22Rv1 (cell line): Measurements from ENCODE around the gene RGL1.

Experiments
- CTCF ChIP-seq: fragments of 450-650 bp; IDR thresholded peaks from 2 replicates; pipeline ENCODE4 v1.5.1; 2017; ENCODE audit warnings: mild to moderate bottlenecking
- ZFX ChIP-seq: fragments of 450-650 bp; IDR thresholded peaks from 2 replicates; pipeline ENCODE4 v1.6.1; 2017; ENCODE audit warnings: antibody characterized with exemption, borderline replicate concordance

- TF ChIP-seq CTCF (no peak), ZFX (no peak)
Measured at GRCh38 chr1:183792300-183792699, 12.6 kb upstream of the RGL1 start.
